Left cardiac atrium (tissue), 4 donors: ENCODE data around the gene EDN3. TPM values are rescaled to one million over a fixed set of nuclear protein-coding genes. Genes with fewer than 3 reads are reported as not detected.

ENCODE experiments used
- ATAC-seq, 2 donors: fragments of 200-7000 bp; cut with Tn5 transposase; one replicate each; pipeline ENCODE4 v1.9.1; 2020; ENCODE audit warnings: mild to moderate bottlenecking in 2 of 2, moderate library complexity in 2 of 2
- DNase-seq: peaks from one replicate; pipeline ENCODE4 v3.0.0-alpha.2; 2020
- intact Hi-C, 2 donors: fragments of 100-400 bp; cut with DNase I; formaldehyde crosslinking; loops; one replicate each; pipeline versions ENCODE4 v1.14.1 to v1.15.1; 2022 to 2023
- long read RNA-seq: library from polyadenylated mRNA; unstranded; transcript quantifications from one replicate; pipeline ENCODE4 v2.0.0, GENCODE V29; 2021
- total RNA-seq, 2 donors: library from RNA; stranded (reverse); fragmentation: NEBNext Ultra II Directional; extraction: Animal tissue kit (Norgen Biotek cat#: 25700); gene quantifications; one replicate each; pipeline ENCODE4 v1.2.1, GENCODE V29; 2021
- donor health status: DM: no; HTN: yes; CAD: no.
- donor health status: DM: no; HTN: yes; CAD: no; lungs with severe emphysema.
- donor health status: DM: yes; HTN: yes; CAD: no.
- donor health status: Dilated cardiomyopathy.

The EDN3 gene, protein sequence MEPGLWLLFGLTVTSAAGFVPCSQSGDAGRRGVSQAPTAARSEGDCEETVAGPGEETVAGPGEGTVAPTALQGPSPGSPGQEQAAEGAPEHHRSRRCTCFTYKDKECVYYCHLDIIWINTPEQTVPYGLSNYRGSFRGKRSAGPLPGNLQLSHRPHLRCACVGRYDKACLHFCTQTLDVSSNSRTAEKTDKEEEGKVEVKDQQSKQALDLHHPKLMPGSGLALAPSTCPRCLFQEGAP
- not detected for total RNA-seq
- long read RNA-seq = 0 reads

DNA sequence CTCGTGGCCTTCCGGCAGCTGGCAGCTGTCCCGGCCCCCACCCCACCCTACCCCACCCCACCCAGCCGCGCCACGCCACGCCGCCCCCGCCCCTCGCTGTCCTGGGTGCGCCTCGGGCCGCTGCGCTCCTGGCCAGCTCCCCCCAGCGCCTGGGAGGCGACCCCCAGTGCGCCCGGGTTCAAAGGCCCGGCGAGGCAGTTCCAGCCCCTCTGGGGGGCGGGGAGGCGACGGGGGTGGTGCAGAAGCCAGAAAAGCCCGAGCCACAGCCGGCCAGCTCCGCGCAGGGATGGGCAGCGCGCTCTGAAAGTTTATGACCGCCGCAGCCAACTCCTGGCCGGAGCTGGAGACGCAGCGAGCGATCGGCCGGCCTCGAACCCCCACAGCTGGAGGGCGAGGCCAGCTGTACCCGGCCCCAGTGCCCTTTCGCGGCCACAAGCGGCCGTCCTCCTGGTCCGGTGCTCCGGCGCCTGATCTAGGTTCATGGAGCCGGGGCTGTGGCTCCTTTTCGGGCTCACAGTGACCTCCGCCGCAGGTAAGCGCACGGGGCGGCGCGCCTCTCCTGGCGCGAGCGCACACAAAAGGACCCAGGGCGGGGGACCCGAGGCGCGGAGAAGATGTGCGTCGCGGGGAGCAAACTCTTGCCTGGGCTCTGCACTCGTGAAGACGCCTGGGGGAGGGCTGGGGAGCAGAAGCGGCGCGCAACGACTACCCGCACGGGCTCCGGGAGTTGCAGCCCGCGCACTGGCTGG lies at the start of gene EDN3:
Gene EDN3, plus strand, starts transcription at position 279 of the 749 bp plus-strand sequence. Its CDS starts 202 bp downstream, at position 481.
- intact Hi-C loops = no loop called here
- DNase-seq = no peak
- no peak for ATAC-seq

DNA sequence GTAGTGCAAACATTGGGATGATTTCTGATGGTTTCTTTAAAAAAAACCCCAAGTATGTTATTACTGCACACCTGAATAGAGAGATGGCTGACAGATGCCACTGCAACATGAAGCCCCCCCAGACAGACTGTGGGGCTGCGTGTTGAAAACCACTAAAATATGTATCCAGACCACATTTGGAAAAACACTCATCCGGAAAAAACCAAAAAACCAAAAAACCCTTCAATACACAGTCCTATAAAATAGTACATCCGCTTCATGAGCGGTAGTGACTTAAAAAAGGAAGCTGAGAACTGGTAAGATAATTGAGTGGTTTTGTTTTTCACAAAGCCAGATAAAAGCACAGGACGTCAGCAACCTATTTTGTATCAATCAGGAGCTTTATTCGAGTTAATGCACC lies 47.1 kb upstream of the EDN3 start:
- intact Hi-C loops = no loop called here
- ATAC-seq = no peak
- DNase-seq = no peak

DNA sequence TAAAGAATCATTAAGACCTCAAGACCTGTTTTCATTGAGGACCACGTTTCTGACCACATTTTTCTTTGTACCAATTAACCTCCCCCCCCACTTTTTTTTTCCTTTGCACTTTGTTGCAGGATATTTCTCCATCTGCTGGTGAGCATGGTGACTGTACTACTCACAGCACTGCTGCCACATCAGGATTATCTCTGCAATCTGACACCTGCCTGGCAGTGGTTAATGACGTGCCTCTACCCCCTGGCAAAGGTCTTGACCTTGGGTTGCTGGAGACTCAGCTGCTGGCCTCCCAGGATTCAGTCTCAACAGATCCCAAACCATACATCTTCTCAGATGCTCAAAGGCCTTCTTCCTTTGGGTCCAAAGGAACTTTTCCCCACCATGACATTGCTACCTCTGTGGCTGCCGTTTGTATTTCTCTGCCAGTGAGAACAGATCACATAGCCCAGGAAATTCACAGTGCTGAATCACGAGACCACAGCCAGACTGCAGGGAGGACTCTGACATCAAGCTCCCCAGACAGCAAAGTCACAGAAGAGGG lies 46.6 kb upstream of the EDN3 start:
- no peak for DNase-seq
- intact Hi-C loops = no loop called here
- ATAC-seq = no peak

DNA sequence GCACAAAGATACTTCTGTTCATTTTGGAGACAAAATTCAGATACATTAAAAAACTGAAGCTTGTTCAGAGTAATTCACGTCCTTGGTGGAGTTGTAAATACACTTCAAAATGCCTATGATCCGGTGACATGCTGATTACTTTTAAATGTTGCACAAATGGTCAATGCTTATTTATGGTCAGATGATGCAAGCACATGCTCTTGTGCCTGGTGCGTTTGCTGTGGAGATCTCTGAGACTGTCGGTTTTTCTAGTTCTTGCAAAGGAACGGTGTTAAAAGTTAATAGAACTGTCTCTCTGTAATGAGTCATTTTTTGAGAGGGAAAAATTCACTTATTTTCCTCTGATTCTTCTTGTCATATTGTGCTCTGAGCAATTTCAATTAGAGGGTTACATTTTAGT lies 45.2 kb upstream of the EDN3 start:
- no peak for DNase-seq
- ATAC-seq = no peak
- intact Hi-C loops = no loop called here

DNA sequence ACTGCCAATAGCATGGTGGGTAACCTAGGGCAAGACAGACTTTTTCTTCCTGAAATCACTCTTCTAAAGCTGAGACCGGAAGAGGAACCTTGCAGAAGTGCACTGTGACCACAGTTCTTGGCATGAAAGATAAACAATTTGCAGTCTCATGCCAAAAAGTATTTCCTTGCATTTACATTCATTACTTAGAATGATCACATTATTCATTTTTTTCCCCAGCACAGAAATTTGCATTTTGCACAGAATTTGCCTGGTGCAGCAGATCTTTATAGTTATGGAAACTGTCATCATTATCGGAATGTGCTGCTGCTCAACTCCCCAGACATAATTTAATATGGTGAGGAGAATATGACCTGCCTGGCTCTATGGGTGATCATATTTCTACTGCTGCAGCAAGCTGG lies 42.2 kb upstream of the EDN3 start:
- intact Hi-C loops = no loop called here
- ATAC-seq (no peak), DNase-seq (no peak)

DNA sequence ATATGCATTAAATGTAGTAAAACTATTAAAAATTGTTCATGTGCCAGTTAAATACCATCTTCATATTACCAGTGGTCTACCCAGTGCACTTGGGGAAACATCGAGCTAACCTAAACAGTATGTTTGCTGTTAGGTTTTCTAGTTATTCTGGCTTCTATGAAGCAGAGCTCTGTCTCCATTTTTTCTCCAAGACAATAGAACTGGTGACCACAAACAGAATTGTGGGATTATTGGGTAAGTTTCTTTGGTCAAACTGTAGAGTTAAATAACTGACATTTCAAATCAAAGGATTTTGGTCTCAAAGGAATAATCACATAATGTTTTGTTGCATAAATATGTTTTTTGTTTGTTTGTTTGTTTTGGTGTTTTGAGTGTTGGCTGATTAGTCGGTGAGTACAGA lies 40.5 kb upstream of the EDN3 start:
- intact Hi-C loops = no loop called here
- DNase-seq (no peak), ATAC-seq (no peak)

DNA sequence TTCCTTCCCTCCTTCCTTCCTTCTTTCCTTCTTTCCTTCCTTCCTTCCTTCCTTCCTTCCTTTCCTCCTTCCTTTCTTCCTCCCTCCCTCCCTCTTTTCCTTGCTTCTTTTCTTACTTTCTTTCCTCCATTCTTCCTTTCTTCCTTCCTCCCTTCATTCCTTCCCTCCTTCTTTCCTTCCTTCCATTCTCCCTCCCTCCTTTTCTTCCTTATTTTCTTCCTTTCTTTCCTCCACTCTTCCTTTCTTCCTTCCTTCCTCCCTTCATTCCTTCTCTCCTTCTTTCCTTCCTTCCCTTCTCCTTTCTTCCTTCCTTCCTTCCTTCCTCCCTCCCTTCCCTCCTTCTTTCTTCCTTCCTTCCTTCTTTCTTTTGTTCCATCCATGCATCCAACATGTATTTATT lies 35.1 kb upstream of the EDN3 start:
- ATAC-seq (no peak), DNase-seq (no peak)
- intact Hi-C loops = no loop called here

DNA sequence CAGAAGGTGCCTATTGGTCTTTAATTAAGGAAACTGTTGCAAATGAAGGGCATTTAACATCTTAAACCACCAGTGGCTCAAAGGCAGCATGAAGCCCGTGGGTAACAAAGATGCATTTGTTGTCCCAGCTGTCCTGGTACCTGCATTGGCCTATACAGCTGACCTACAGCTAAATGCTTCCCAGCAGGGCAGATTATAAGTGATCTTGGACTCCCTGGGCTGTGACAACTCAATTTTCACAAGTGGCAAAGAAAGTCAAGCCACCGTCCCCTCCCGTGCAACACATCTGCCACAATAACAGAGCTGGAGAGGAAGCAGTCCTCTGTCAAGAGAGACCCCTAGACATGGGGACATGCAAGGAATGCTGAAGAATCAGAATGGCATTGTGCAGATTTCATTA lies 31.5 kb upstream of the EDN3 start:
- ATAC-seq (no peak), DNase-seq (no peak)
- intact Hi-C loops = no loop called here

DNA sequence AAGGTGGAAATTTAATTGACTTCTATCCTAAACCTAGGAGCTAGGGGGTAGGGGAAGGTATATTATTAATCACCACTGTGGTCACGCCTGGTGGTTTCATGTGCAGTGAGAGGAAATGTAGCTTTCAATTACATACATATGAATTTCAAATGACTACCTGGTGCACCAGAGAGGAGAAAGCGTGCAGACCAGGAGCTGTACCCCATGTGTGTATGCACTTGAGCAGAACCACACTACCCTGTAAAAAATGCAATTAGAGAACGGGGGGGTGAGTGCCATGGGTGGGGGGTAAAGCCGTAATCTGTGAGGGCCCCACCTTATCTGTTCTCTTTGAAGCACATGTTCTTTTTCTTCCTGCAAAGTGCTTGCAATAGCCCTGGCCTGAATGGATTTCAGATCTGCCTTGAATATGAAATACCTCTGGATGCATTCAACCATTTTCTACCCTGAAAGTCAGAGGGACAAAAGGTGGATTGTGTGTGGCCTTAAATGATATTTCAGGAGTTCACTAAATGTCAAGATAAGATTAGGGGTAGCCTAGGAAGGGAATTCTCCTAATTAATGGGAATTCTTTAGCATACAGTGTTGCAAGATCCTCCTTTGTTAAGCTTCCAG lies 30.9 kb upstream of the EDN3 start:
- intact Hi-C loops = no loop called here
- DNase-seq (no peak), ATAC-seq (no peak)

DNA sequence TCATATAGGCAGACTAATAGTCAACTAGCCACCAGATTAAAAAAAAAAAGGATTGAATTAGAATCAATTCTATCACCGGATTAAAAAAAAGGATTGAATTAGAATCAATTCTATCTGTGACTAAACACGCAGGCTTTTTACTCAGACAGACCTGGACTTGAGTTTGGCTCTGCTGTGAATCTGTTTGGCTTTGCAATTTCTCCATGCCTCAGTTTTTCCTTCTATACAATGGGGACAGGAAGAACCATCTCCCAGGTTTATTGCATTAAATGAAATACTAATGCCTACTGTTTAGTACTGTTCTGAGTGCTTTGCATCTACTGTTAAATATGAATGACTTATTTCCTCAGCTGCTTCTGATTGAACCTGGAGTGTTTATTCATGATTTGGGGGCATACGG lies 30.0 kb upstream of the EDN3 start:
- DNase-seq (no peak), ATAC-seq (no peak)
- intact Hi-C loops = no loop called here

DNA sequence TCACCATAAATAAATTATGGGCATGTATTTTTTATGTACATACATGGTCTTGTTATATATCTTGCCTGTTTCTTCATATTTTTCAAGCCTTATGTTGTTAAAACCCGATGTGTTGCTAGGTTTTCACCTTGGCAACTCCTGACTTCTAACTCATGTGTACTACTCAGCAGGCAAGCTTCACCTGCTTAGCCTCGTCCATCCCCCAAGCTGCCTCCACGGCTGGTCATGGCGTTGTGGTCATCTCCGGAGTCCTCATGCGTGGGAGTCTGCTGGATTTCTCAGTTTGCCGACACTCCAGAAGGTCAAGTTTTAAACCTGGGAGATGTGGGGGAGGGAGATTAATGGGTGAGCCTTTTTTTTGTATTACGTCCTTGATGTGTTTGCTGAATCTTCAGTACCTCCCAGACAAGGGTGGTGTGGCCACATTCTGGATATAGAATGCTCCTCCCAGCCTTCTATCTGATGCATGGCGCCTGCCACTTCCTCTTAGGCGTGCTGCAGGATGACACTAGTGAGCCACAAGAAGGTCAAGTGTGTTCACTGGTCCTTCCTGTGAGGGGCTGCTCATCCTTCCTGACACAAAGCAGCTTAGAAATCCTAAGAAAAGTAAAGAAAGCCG lies 26.6 kb upstream of the EDN3 start:
- intact Hi-C loops = no loop called here
- no peak for DNase-seq
- no peak for ATAC-seq

DNA sequence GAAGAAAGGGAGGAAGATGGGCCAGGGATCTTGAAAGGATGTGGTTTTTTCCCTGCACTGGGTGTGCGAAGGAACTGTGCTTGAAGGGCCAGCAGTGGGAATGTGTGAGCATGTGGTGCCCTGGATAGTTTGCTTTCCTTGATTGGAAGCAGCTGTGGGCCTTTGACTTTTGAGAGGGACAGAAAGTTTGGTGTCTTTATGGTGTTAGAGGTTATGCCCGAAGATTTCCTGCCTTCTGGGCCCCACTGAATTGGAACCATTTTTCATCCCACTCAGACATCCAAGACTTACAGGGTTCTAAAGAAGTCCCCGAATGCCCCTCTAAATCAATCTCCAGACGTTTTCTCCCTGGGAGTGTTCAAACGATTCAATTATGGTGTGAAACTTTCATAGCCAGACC lies 23.5 kb upstream of the EDN3 start:
- intact Hi-C loops = no loop called here
- DNase-seq (no peak), ATAC-seq (no peak)

DNA sequence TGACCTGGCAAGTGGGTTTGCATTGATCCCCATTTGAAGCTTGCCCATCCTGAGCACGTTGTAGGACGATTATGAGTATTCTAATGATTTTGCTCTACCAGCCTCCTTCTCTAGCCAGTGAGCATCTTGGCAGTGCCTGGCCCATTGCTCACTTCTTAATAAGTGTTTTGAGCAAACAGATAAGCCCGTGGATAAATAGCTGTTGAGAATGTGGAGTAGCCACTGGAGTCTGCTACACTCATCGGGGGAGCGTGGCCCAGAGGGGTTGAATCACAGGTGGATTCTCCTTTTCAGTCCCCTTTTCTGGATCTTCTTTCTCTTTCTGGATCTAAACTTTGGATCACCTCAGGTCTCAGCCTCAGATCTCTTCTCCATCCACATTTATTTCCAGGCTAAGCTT lies 15.9 kb upstream of the EDN3 start:
- intact Hi-C loops = no loop called here

DNA sequence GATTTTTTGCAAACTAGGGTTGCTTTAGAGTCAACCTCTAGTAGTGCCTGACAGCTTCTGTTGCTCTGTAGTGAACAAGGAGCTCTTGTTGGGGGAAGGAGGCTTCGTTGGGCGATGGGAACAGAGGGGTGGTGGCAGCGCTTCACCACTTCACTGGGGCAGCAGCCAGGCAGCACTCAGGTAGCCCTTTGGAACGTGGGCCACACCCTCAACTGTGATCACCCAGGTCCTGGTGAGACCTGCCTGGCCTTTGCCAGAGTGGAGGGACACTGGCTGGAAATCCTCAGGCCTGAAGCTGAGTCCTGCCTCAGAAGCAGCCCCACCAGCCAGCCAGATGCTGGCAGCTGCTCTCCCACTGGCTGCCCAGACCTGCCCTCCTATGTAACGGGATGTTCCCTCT lies 10.4 kb upstream of the EDN3 start:
- no peak for DNase-seq
- ATAC-seq = no peak
- intact Hi-C loops = no loop called here

More for the DNA sequence above, 15.9 kb upstream of the EDN3 start:
- ATAC-seq (no peak), DNase-seq (no peak)

DNA sequence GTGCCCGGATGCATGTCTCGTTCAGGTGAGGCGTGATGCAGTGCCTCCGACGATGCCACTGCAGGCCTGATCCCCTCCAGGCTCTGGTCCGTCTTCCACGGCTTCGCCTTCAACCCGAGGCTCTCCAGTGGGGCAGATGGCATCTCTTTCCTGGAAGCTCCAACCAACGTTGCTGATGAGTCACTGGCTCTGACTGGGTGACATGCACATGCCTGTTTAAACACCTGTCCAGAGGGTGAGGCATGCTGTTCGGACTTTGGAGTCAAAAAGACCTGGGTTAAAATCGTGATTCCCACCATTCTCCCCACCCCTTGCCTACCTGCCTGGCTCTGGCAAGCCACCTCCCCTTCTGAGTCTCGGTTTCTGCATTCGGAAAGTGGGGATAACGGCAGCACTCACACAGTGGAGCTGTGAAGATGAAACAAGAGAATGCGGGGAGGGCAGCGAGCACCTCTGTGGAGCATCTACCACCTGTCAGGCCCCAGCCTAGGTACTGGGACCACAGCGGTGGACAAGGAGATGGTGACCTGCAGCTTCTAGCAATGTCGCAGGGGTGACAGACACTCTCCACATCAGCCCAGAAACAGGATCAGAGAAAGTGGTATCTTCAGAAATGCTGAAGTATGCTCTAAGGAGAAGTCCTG lies 8.5 kb upstream of the EDN3 start:
- intact Hi-C loops = no loop called here
- DNase-seq = no peak
- ATAC-seq = no peak

DNA sequence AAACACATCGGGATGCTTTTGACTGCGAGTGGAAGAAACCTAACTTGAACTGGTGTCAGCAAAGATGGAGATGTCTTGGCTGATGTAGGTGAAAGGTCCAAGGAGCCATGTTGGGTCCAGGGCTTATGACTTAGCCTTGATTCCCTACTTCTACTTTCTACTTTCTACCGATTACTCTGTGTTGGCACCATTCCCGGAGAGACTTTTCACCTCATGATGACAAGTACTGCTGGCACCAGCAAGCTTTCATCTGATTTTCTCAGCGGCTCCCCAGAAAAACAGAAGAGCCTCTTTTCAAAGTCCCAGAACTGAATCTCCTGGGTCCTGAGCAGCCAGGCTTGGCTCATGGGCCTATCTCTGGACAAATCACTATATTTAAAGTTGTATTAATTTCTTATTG lies 4.9 kb upstream of the EDN3 start:
- intact Hi-C loops = no loop called here
- DNase-seq = no peak
- ATAC-seq = no peak

DNA sequence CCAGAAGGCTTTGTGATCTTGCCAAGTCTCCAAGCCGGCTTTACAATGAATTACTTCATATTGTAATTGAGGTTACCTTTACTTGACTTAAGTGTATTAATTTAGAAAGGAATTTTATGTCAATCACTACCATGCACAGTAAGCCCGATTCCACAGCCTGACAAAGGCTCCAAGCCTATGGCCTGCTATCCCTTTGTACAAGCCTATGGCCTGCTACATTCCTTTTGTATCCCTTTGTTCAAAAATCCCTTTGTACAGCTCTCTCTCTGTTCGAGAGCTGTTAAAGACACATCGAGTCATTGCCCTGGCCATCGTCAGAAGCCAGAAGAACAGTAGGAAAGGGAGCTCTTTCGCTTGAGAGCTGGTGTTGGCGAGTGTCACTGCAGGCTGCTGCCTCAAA lies 2.7 kb upstream of the EDN3 start:
- DNase-seq (no peak), ATAC-seq (no peak)
- intact Hi-C loops = no loop called here

DNA sequence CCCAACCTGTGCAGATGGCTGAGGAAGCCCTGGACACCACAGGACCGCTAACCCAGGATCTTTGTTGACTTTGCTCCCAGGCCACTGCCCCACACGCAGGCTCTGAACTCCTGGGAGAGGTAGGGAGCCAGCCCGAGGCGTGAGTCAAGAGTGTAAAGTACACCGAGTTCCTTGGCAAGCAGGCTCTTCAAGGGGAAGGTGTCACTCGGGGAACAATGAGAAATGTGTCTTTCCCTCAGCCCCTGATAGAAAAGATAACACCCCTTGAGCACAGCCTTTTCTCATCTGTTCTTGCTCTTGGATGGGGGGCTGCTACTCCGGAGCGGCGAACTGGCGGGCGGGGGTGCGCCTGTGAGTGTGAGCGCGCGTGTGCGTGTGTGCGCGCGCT lies 472 bp upstream of the EDN3 start:
- ATAC-seq = no peak
- intact Hi-C loops = no loop called here
- DNase-seq = no peak

DNA sequence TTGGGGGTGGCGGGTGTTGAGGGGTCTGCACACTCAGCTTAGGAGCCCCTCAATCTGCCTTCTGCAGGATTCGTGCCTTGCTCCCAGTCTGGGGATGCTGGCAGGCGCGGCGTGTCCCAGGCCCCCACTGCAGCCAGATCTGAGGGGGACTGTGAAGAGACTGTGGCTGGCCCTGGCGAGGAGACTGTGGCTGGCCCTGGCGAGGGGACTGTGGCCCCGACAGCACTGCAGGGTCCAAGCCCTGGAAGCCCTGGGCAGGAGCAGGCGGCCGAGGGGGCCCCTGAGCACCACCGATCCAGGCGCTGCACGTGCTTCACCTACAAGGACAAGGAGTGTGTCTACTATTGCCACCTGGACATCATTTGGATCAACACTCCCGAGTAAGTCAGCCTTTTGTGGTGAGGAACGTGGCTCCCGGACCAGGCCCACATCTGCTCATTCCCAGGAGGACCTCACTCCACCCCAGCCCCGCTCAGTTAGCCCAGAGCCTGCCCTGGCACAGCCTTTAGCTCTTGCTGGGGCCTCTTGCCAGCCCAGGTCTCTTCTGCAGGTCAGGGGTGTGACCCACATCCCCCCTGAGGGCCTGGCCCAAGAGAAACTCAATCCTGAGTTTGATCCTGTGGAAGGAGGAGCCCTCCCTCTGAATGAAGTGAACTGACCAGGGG lies 1.1 kb downstream of the EDN3 start:
- intact Hi-C loops = no loop called here
- no peak for DNase-seq
- no peak for ATAC-seq
